ENCODE data around the gene AAK1.
"Not testable (repeated sequence)": the region's sequence is repeated elsewhere in the genome, so short reads cannot be mapped to it uniquely, and the experiment has no call there.

Gene AAK1

DNA sequence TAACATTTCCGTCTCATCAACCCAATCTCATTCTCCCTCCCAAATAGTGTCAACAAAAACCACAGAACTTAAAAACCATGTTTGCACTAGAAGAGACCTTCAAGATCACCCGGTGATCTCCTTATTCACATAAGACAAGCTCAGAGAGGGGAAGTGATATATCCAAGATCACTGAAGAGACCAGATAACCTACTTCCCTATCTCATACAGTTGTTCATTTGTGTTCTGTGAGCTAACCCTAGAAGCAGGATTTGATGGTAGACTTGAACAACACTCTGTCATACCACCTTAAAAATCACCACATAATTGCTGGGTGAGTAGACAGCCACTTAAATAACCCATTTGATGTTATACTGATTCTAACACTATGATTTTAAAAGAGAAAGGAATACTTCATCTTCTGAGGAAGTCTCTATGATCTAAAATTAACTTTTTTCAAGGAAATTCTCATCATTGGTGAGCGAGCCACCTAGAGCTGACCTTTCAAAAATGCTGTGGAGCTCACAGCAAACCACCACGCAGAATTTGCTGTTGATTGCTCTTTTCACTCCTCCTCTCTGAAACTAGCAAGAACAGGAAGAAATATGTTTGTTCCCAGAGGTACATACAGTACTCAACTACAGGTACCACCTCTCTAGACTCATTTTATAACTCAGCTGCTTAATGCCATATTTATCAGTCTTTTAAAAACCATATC lies 15.1 kb downstream of the AAK1 start:
- no peak overlapping the region for H3K4me3 ChIP-seq (ENCODE audit: low read depth, low read length)
- TF ChIP-seq, protein P1, sequence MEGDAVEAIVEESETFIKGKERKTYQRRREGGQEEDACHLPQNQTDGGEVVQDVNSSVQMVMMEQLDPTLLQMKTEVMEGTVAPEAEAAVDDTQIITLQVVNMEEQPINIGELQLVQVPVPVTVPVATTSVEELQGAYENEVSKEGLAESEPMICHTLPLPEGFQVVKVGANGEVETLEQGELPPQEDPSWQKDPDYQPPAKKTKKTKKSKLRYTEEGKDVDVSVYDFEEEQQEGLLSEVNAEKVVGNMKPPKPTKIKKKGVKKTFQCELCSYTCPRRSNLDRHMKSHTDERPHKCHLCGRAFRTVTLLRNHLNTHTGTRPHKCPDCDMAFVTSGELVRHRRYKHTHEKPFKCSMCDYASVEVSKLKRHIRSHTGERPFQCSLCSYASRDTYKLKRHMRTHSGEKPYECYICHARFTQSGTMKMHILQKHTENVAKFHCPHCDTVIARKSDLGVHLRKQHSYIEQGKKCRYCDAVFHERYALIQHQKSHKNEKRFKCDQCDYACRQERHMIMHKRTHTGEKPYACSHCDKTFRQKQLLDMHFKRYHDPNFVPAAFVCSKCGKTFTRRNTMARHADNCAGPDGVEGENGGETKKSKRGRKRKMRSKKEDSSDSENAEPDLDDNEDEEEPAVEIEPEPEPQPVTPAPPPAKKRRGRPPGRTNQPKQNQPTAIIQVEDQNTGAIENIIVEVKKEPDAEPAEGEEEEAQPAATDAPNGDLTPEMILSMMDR (IDR thresholded peaks at IDR 0.05; ENCODE audit: control insufficient read depth, extremely low read depth, insufficient read depth), result no peak
- no peak for DNase-seq (ENCODE audit: low read depth)

DNA sequence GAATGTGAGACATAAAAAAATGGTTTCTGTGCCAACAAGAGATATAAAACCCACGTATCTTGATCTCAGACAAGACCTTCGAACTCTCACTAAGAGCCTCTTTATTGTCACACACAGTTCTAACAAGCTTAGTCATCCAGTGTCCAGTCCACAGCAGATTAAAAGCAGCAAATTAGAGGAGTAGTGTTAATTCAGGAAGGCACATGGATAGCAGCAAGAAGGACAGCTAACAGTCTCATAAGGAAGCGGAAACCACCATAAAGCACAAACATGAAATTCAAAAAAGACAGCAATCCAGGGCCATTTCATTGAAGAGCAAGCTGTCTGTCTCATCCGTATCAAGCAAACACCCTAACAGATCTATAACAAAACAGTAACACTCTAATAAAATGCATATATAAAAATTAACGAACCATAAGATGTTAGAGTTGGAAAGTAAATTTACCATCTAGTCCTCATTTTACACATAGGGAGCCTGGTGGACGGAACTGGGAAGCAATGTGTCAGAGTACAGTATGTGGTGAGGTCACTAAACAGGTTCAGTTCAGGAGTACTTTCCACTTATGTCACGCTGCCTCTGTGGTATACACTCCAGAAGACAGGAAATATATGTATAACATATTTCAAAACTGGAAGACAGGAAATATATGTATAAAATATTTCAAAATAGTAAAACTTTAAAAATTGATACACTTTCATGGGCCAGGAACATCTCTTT lies 18.3 kb downstream of the AAK1 start:
- no peak for DNase-seq (ENCODE audit: low read depth)
- H3K4me3 ChIP-seq (ENCODE audit: low read depth, low read length), result no peak overlapping the region
- TF ChIP-seq, protein P1 (IDR thresholded peaks at IDR 0.05; ENCODE audit: control insufficient read depth, extremely low read depth, insufficient read depth), result no peak

DNA sequence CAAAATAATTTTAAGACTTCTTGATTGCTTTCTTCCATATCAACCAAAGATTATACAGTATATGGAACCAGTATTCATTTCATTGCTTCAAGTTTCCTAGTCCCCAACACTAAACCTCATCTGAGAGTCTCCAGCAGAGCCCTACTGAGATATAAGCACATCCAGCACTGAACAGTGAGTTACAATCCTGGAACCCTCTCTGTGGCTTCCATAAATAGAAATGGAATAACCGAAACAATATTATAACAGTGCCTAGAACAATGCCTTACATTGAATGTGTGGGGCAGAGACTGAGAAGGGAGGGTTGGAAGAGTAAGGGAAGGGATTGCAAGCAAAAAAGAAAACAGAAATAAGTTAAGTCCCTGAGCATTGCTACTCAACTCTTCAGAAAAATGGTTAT lies 18.9 kb downstream of the AAK1 start:
- TF ChIP-seq, protein P1 (IDR thresholded peaks at IDR 0.05; ENCODE audit: control insufficient read depth, extremely low read depth, insufficient read depth), result no peak
- H3K4me3 ChIP-seq (ENCODE audit: low read depth, low read length), result no peak overlapping the region
- no peak for DNase-seq (ENCODE audit: low read depth)

DNA sequence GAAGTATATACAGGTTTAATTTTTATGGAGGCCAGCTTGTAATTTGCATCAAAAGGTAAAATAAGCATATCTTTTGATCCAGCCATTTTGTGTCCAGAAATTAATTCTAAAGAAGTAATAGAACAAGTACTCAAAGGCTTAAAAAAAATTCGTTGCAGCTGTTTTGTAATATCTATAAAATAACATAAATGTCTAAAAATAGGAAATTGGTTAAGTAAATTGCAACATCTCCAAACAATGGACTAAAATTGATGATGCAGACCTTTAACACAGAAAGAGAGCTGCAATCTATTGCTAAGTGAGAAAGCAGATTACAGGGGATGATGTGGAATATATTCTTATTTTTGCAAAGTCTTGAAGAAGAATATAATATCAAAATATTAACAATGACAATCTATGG lies 19.4 kb downstream of the AAK1 start:
- H3K4me3 ChIP-seq (ENCODE audit: low read depth, low read length), result no peak overlapping the region
- TF ChIP-seq, protein P1 (IDR thresholded peaks at IDR 0.05; ENCODE audit: control insufficient read depth, extremely low read depth, insufficient read depth), result no peak
- no peak for DNase-seq (ENCODE audit: low read depth)

DNA sequence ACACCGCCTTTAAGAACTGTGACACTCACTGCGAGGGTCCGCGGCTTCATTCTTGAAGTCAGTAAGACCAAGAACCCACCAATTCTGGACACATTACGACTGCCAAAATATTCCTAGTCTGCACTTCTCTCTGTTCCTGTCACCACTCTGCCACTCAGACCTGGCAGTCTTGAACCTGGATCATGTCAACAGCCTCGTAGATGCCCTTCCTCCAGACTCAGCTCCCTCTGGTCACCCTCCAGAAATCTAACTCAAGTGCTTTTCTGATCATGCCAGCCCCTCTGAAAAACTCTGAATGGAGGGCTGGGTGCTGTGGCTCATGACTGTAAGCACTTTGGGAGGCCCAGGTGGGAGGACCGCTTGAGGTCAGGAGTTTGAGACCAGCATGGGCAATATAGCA lies 20.3 kb downstream of the AAK1 start:
- H3K4me3 ChIP-seq (ENCODE audit: low read depth, low read length), result no peak overlapping the region
- no peak for DNase-seq (ENCODE audit: low read depth)
- TF ChIP-seq, protein P1 (IDR thresholded peaks at IDR 0.05; ENCODE audit: control insufficient read depth, extremely low read depth, insufficient read depth), result no peak

DNA sequence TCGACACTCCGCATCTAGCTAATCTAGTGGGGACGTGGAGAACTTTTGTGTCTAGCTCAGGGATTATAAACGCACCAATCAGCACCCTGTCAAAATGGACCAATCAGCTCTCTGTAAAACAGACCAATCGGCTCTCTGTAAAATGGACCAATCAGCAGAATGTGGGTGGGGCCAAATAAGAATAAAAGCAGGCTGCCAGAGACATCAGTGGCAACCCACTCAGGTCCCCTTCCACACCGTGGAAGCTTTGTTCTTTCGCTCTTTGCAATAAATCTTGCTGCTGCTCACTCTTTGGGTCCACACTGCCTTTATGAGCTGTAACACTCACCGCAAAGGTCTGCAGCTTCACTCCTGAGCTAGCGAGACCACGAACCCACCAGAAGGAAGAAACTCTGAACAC lies 20.7 kb downstream of the AAK1 start:
- not testable (repeated sequence) for DNase-seq (ENCODE audit: low read depth); H3K4me3 ChIP-seq (ENCODE audit: low read depth, low read length)

DNA sequence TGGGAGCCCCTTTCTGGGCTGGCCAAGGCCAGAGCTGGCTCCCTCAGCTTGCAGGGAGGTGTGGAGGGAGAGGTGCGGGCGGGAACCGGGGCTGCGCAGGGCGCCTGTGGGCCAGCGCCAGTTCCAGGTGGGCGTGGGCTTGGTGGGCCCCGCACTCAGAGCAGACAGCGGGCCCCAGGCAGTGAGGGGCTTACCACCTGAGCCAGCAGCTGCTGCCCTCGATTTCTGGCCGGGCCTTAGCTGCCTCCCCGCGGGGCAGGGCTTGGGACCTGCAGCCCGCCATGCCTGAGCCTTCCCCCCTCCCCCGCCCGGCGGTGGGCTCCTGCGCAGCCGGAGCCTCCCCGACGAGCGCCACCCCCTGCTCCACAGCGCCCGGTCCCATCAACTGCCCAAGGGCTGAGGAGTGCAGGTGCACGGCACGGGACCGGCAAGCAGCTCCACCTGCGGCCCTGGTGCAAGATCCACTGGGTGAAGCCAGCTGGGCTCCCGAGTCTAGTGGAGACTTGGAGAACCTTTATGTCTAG lies 21.5 kb downstream of the AAK1 start:
- DNase-seq (ENCODE audit: low read depth); H3K4me3 ChIP-seq (ENCODE audit: low read depth, low read length): not testable (repeated sequence)

DNA sequence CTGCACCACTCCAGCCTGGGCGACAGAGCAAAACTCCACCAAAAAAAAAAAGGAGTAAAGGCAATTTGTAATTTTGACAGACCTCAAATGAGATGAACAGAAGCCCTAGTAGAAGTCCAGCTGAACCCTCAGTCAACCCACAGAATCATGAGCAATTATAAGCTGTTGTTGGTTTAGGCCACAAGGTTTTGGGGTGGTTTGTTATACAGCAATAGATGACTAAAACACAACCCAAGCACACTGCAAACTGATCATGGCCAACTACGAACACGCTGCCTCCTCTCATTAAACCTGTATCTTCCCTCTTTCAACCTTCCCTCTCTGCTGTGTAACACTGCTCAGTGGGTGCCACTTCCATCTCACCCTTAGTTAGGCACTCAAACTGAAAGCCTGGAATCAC lies 22.1 kb downstream of the AAK1 start:
- TF ChIP-seq, protein P1 (IDR thresholded peaks at IDR 0.05; ENCODE audit: control insufficient read depth, extremely low read depth, insufficient read depth), result no peak
- no peak for DNase-seq (ENCODE audit: low read depth)
- no peak overlapping the region for H3K4me3 ChIP-seq (ENCODE audit: low read depth, low read length)
